Measurements from ENCODE around the gene PITPNM3. TPM values are rescaled to one million over a fixed set of nuclear protein-coding genes. Genes with fewer than 3 reads are reported as not detected.

The PITPNM3 gene
- total RNA-seq, 2 experiments from 2014 or later = 0.69 to 0.72 TPM

DNA sequence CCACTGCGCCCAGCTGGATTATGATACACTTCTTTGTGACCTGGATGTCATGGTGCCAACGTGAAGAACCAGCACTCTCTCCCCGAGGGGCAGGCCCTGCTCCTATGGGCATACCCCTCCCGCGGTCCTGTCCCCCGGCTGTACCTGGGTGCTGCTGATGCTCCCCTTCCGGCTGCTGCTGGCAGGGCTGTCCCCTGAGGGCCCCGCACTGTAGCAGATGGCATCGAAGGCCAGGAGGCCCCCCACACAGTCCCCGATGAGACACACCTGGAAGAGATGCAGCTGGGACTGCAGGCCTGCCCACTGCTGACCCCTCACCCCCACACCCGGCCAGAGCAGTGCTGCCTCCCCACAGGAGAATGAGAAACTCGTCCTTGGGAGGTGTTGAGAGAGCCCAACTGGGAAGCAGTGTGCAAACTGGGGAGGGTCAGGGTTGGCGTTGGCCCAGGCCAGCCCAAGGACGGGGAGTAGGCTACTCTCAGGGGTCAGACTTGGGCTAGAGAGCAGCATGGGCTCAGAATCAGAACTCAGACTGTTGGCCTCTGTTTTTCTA, 78.4 kb downstream of the PITPNM3 start:
- H3K36me3 Mint-ChIP-seq (ENCODE audit: low read depth) = no peaks in the 10 kb centered on the region
- ChIA-PET CTCF (no interaction called here), POLR2A (no interaction called here)
- intact Hi-C loops (cut with DNase I, micrococcal nuclease) = loop anchor here in 1 of 2 experiments (10.0 kb wide), 1 partner anchor 167 kb away; the partner anchor contains the start of genes KIAA0753 and TXNDC17
- H3K27ac Mint-ChIP-seq = no peak overlapping the region
- H3K4me3 Mint-ChIP-seq = no peak overlapping the region
- ATAC-seq (no peak), DNase-seq (no peak)
- peaks cover 4% of the 10 kb centered on the region for H3K27me3 Mint-ChIP-seq
- H3K9me3 Mint-ChIP-seq (ENCODE audit: low read depth) = no peaks in the 10 kb centered on the region
- no peaks in the 10 kb centered on the region for H3K4me1 Mint-ChIP-seq

DNA sequence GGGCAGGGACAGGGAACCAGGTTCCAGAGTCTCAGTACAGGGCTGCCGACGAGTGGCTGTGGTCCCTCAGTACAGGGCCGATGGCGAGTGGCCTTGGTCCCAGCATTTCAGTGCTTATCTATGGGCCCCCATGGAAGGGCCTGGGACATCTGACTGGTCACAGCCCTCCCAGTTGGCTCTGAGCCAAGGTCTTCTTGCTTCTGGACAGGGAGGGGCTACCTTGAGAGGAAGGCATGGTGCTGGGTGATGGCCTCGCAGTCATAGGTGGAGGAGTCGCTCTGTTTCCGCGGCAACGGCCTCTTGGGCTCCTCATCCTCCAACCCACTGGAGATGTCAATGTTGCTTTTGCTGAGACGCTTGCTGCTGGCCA, 79.6 kb downstream of the PITPNM3 start:
- no peaks in the 10 kb centered on the region for H3K36me3 Mint-ChIP-seq (ENCODE audit: low read depth)
- no peak overlapping the region for H3K27ac Mint-ChIP-seq
- H3K4me1 Mint-ChIP-seq = no peaks in the 10 kb centered on the region
- DNase-seq (no peak), ATAC-seq (no peak)
- POLR2A ChIA-PET = no interaction called here
- H3K9me3 Mint-ChIP-seq (ENCODE audit: low read depth) = no peaks in the 10 kb centered on the region
- no peaks in the 10 kb centered on the region for H3K27me3 Mint-ChIP-seq
- intact Hi-C loops (cut with DNase I, micrococcal nuclease) = loop anchor here in 1 of 2 experiments (10.0 kb wide), 1 partner anchor 168 kb away; the partner anchor contains the start of genes KIAA0753 and TXNDC17
- CTCF ChIA-PET = interaction anchor here (1.0 kb wide), 1 partner anchor 14 kb away, joined by 3 read pairs; no protein-coding TSS in a partner anchor
- H3K4me3 Mint-ChIP-seq = no peak overlapping the region

DNA sequence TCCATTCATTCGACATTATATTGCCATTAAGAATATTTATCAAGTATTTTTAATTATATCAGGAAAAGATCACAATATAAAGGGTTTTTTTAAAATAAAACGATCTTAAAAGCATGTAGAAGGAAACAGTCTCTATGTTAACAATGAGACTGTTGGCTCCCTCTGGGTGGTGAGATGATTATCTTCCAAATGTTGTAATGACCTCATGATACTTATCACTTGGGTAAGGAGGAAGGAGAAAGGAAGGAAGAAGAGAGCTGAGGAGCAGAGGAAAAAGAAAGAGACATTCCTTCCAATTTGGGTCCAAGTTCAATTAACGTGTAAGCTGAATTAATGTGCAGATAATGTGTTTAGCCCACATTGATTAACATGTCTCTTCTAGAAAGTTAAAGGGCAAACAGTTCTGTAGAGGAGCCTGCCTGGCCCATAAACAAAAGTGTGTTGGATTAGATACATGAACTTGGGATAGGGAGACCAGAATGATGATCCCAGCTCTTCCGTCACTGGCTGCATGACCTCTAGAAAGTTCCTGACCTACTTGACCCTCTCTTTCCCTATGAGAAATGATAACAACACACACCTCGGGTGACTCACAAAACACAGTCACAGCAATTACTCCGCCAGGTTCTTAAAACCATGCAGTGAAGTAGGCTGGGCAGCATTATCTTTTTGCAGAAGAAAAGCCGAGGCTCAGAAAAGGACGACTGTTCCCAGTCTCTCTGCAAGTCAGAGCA, 80.1 kb downstream of the PITPNM3 start:
- H3K36me3 Mint-ChIP-seq (ENCODE audit: low read depth) = no peaks in the 10 kb centered on the region
- no peak for DNase-seq
- no peaks in the 10 kb centered on the region for H3K4me1 Mint-ChIP-seq
- POLR2A ChIA-PET = no interaction called here
- no peaks in the 10 kb centered on the region for H3K27me3 Mint-ChIP-seq
- no peak overlapping the region for H3K27ac Mint-ChIP-seq
- intact Hi-C loops (cut with DNase I, micrococcal nuclease) = loop anchor here in 1 of 2 experiments (10.0 kb wide), 1 partner anchor 169 kb away; the partner anchor contains the start of genes KIAA0753 and TXNDC17
- no peak overlapping the region for H3K4me3 Mint-ChIP-seq
- no peak for ATAC-seq
- H3K9me3 Mint-ChIP-seq (ENCODE audit: low read depth) = no peaks in the 10 kb centered on the region
- CTCF ChIA-PET = interaction anchor here (1.0 to 1.1 kb wide), 2 partner anchors 9 to 14 kb away, joined by 3 read pairs; no protein-coding TSS in a partner anchor

DNA sequence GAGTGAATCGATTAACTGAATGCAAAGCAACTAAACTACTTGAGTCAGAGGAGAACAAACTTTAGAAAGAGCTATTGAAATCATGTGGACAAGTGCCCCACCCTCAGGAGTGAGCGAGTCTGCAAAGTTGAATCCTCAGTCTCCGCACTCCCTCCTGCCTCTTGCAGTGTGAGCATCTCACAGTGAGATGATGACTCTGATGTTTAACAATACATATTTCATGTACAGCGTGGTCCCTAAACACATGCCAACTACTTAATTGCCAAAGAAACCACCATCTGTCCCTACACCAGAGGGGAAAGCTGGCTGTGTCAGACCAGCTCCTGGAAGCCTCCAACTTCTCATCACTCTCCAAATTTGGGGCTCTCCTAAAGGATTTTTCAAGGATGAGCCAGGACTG, 80.9 kb downstream of the PITPNM3 start:
- DNase-seq = no peak
- Mint-ChIP-seq H3K27ac (no peak overlapping the region), H3K27me3 (no peaks in the 10 kb centered on the region), H3K36me3 (ENCODE audit: low read depth) (no peaks in the 10 kb centered on the region), H3K4me3 (no peak overlapping the region), H3K9me3 (ENCODE audit: low read depth) (no peaks in the 10 kb centered on the region), H3K4me1 (no peaks in the 10 kb centered on the region)
- ATAC-seq = no peak
- intact Hi-C loops (cut with DNase I, micrococcal nuclease) = loop anchor here in 1 of 2 experiments (10.0 kb wide), 1 partner anchor 169 kb away; the partner anchor contains the start of genes KIAA0753 and TXNDC17
- POLR2A ChIA-PET = no interaction called here
- CTCF ChIA-PET = interaction anchor here (0.9 to 1.1 kb wide), 2 partner anchors 9 to 225 kb away, joined by 3 read pairs; no protein-coding TSS in a partner anchor

DNA sequence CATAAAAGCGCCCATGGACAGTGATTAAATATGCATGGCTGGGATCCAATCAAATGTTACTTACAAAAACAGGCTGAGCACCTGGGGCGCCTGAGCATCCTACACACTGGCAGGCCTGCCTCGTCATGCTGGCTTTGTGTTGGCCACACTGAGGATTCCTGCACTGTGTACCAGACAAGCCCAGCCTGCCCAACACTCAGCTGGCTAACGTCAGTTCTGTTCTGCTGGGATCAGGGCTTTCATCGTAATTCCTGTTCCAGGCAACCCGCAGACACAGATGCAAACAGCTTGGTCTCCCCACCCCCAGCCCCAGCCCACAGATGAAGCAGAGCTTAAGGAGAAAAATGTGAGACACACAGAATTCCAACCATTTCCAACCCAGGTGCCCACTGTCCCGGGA, 81.4 kb downstream of the PITPNM3 start:
- ATAC-seq = no peak
- POLR2A ChIA-PET = no interaction called here
- CTCF ChIA-PET = interaction anchor here (0.6 to 1.1 kb wide), 4 partner anchors 8 to 1034 kb away, joined by 3 read pairs; no protein-coding TSS in a partner anchor
- Mint-ChIP-seq H3K9me3 (ENCODE audit: low read depth) (no peaks in the 10 kb centered on the region), H3K4me1 (no peaks in the 10 kb centered on the region), H3K4me3 (no peak overlapping the region), H3K27me3 (no peaks in the 10 kb centered on the region), H3K36me3 (ENCODE audit: low read depth) (no peaks in the 10 kb centered on the region), H3K27ac (no peak overlapping the region)
- DNase-seq = no peak
- intact Hi-C loops (cut with DNase I, micrococcal nuclease) = loop anchor here (5.0 to 10.0 kb wide), 2 partner anchors 170 to 327 kb away; partner anchors contain the start of genes KIAA0753 (in 1 of the 2) and TXNDC17 (in 1 of the 2)

DNA sequence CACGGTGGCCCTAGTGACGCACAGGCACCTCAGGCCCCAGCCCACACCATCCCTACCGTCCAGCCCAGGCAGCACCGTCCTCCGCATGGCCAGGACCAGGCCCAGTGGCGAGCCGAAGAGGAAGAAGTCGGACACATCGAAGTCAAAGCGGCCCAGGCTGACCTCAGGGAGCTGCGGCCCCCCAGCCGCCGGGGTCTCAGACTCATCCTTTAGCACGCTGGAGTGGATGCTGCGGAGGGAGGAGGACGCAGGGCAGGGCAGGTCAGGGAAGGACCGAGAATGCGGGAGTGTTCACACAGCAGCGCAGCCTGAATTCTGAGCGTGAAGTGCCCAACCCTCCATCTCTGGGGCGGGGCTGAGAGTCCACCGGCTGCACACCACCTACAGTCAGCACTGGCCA, 82.0 kb downstream of the PITPNM3 start:
- intact Hi-C loops (cut with DNase I, micrococcal nuclease) = loop anchor here (5.0 to 10.0 kb wide), 2 partner anchors 170 to 328 kb away; partner anchors contain the start of genes KIAA0753 (in 1 of the 2) and TXNDC17 (in 1 of the 2)
- H3K27ac Mint-ChIP-seq = no peak overlapping the region
- no peak for DNase-seq
- no peaks in the 10 kb centered on the region for H3K9me3 Mint-ChIP-seq (ENCODE audit: low read depth)
- POLR2A ChIA-PET = no interaction called here
- CTCF ChIA-PET = interaction anchor here (0.6 to 1.8 kb wide), 3 partner anchors 16 to 1034 kb away, joined by 3 to 7 read pairs (median 3); no protein-coding TSS in a partner anchor
- no peaks in the 10 kb centered on the region for H3K4me1 Mint-ChIP-seq
- H3K4me3 Mint-ChIP-seq = no peak overlapping the region
- no peak for ATAC-seq
- no peaks in the 10 kb centered on the region for H3K36me3 Mint-ChIP-seq (ENCODE audit: low read depth)
- no peaks in the 10 kb centered on the region for H3K27me3 Mint-ChIP-seq

DNA sequence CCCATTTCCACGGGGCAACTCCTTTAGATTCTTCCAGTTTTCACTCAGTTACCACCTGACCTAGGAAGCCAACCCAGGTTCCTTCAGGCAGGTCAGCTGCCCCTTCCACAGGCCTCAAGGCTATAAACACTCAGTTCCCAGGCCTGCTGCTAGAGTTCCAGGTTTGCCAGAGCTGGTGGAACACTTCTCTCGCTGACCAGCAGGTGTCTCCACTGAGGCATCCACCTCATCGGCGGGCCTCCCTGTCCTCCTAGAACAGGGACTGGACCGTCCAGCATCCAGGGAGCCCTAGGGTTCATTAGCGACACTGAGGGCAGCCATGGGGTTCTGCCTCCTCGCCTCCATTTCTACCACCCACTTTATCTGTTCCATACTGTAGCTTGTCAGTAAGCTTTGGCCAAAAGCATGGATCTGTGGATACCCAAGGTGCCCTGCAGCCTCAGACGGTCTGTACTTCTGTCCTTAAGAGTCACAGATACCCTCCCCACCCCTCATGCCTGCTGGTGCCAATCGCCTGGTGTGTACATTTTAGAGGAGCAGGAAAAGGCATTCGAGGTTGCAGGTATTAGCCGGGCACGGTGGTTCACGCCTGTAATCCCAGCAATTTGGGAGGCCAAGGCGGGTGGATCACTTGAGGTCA, 83.1 kb downstream of the PITPNM3 start:
- intact Hi-C loops (cut with DNase I, micrococcal nuclease) = loop anchor here (1.0 to 10.0 kb wide), 4 partner anchors 168 to 329 kb away; partner anchors contain the start of genes KIAA0753 (in 2 of the 2) and TXNDC17 (in 2 of the 2)
- Mint-ChIP-seq H3K27me3 (no peaks in the 10 kb centered on the region), H3K4me3 (no peak overlapping the region), H3K4me1 (no peaks in the 10 kb centered on the region), H3K36me3 (ENCODE audit: low read depth) (no peaks in the 10 kb centered on the region), H3K27ac (no peak overlapping the region), H3K9me3 (ENCODE audit: low read depth) (no peaks in the 10 kb centered on the region)
- DNase-seq (peak; percentile 84), ATAC-seq (peak; percentile 84)
- CTCF ChIA-PET = interaction anchor here (0.5 to 1.8 kb wide), 18 partner anchors 9 to 298 kb away, joined by 3 to 7 read pairs (median 3); no protein-coding TSS in a partner anchor
- POLR2A ChIA-PET = no interaction called here

DNA sequence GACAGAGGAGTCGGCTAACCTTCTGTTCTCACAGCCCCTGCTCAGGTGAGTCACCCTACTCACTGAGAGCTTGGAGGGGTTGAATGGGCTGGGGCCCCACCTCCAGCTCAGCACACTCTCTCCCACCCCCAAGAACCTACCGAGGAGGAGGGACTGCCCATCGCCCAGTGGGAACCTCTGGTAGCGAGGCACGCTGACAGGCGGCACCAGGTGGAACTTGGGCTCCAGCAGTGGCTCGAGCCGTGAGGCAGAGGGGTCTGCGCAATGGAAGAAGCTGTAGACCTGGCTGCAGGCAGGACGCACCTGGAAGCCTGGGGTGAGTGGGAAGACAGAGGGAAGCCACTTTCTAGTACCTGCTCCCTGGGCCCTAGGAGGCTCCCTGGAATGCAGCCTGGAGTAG, 83.8 kb downstream of the PITPNM3 start:
- Mint-ChIP-seq H3K9me3 (ENCODE audit: low read depth) (no peaks in the 10 kb centered on the region), H3K36me3 (ENCODE audit: low read depth) (no peaks in the 10 kb centered on the region), H3K27me3 (no peaks in the 10 kb centered on the region), H3K27ac (no peak overlapping the region), H3K4me3 (no peak overlapping the region), H3K4me1 (no peaks in the 10 kb centered on the region)
- DNase-seq = no peak
- no peak for ATAC-seq
- POLR2A ChIA-PET = no interaction called here
- CTCF ChIA-PET = interaction anchor here (0.5 to 1.8 kb wide), 15 partner anchors 9 to 297 kb away, joined by 3 to 7 read pairs (median 3); no protein-coding TSS in a partner anchor
- intact Hi-C loops (cut with DNase I, micrococcal nuclease) = loop anchor here (2.0 to 10.0 kb wide), 3 partner anchors 168 to 330 kb away; partner anchors contain the start of genes KIAA0753 (in 2 of the 2) and TXNDC17 (in 2 of the 2)

DNA sequence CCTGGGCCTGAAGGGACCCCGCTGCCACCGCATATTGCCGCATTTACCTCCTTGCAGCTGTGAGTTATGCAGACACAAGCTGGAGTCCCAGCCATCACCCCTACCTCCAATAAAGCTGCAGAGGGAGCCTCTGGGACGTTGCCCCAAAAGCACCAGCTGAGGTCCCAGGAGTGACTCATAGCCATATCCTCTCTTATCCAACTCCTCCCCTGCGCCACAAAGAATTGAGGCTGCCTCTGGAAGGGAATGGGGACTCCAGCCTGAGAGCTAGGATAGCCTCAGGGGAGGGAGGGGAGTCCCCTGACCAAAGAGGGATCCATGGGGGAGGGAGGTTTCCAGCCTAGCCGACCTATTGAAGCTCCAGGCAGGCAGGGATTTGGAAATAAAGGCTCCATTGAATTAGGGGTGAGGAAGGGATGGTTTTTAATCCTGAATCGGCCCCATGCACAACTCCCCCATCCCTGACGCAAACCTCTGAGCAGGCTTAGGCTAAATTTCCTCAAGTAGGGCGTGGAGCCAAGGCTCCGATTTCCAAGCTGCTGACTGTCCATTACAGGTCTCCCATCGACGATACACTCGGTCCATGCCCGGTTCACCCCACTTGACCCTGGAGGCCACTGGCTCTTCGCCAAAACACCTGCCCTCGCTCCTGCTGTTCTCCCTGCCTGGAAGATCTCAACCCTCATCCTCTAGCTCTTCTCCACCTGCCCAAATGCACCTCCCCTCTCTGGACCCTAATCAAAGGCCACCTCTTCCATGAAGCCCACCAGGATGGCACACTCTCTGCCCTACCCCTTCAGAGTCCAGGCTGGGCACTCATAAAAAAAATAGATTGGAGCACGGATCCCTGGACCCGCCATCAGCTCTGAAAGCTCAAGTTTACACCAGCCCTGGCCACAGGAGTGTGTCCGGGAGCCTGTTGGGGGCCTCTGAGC, 84.6 kb downstream of the PITPNM3 start:
- H3K4me3 Mint-ChIP-seq = no peak overlapping the region
- POLR2A ChIA-PET = no interaction called here

More for the DNA sequence above, 84.6 kb downstream of the PITPNM3 start:
- intact Hi-C loops (cut with DNase I, micrococcal nuclease) = loop anchor here (2.0 to 10.0 kb wide), 3 partner anchors 169 to 331 kb away; partner anchors contain the start of genes KIAA0753 (in 2 of the 2) and TXNDC17 (in 2 of the 2)
- CTCF ChIA-PET = interaction anchor here (0.5 to 1.1 kb wide), 5 partner anchors 9 to 266 kb away, joined by 3 to 4 read pairs (median 3); no protein-coding TSS in a partner anchor
- no peaks in the 10 kb centered on the region for H3K9me3 Mint-ChIP-seq (ENCODE audit: low read depth)
- ATAC-seq (no peak), DNase-seq (no peak)
- H3K27me3 Mint-ChIP-seq = no peaks in the 10 kb centered on the region
- no peaks in the 10 kb centered on the region for H3K36me3 Mint-ChIP-seq (ENCODE audit: low read depth)
- H3K4me1 Mint-ChIP-seq = no peaks in the 10 kb centered on the region
- H3K27ac Mint-ChIP-seq = no peak overlapping the region
